AG08396 (cell line): ENCODE data around the gene ZFPM1.

Experiments
- DNase-seq: peaks from one replicate; pipeline ENCODE4 v3.0.0; 2012; ENCODE audit warnings: low spot score, mixed read lengths

ZFPM1 gene

GRCh38 chr16:88451586-88452481, 1.2 kb upstream of the ZFPM1 start:
- DNase-seq: no peak

DNA sequence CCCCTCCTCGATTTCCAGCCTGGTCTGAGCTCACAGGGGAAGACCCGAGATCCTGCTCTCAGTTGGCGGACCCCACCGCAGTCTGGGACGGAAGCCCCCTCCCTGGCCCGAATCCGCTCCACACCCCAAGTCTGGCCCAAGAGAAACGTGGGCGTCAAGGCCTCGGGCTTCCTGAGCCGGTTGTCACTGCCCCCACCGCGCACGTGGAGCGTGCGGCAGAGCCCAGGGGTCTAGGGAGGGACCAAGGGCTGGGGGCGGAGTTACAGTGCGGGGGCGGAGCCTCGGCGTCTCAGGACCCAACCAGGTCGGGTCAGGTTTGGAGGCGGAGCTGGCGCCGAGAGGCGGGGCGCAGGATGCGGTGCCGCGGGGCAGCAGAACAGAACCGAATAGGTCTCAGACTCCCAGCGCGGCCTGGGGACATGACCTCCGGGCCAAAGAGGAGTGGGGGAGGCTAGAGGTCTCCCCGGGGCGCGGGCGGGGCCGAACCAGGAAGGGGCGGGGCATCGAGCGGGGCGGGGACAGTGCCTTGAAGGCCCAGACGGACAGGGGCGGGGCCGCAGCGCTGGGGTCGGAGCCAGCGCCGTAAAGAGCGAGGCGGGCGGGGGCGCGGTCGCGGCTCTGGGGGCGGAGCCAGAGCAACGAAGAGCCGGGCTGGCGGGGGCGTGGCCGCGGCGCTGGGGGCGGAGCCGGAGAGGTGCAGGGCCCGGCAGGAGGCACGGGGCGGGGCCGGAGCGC, 431 bp upstream of the ZFPM1 start:
- peak; percentile 100 for DNase-seq

- DNase-seq: no peak
These were observed 787 bp downstream of the ZFPM1 start for GRCh38 chr16:88453611-88454522.

DNA sequence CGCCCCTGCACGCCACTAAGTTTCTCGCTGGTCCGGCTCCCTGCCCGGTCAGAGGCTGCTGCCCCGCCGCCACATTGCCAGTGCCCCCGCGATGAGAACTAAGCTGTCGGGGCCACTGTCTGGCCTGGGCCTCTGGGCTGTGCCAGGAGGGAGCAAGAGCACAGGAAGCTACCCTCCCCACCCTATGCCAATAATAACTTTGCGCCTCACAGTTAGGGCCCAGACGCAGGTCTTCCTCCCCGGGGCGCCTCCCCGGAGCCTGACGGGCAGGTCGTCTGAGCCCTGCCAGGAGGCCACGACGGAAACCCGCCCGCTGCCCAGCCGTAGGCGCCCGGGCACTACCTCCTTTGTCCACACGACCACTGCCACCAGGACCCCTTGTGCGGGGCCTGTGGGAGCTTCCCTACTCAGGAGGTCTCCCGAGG, 1.5 kb downstream of the ZFPM1 start:
- DNase-seq: no peak

- peak; percentile 75 for DNase-seq
These were observed 2.7 kb downstream of the ZFPM1 start for GRCh38 chr16:88455610-88456355.

- DNase-seq: no peak
These were observed 3.5 kb downstream of the ZFPM1 start for GRCh38 chr16:88456356-88457292.

- DNase-seq: no peak
These were observed 5.1 kb downstream of the ZFPM1 start for GRCh38 chr16:88458039-88458772.

GRCh38 chr16:88458773-88459235, 5.7 kb downstream of the ZFPM1 start:
- no peak for DNase-seq

DNA sequence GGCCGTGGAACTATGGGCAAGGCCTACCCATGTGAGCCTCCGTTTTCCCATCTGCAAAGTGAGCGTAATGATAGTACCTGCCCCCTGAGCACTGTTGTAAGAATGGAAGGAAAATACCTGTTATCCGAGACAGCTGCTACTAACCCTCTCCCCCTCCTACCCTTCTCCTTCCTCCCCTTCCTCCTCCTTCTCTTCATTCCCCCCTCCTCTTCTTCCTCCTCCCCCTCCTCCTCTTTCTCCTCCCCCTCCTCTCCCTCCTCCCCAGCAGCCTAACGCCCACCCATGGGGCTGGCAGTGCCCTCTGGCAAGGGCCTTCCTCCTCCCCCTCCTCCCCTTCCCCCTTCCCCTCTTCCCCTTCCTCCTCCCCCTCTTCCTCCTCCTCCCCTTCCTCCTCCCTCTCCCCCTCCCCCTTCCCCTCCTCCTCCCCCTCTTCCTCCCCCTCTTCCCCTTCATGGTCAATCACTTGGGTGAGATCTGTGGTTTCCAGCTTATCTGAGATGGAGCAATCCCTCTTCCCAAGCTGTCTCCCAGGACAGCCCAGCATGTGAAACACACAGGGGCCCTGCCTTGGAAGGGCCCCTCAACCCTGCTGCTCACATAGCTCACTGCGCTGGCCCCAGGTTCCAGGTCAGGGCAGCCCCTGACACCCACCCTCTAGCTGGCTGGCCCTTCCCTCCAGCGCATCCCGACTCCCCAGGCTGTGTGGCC, 6.4 kb downstream of the ZFPM1 start:
- DNase-seq: no peak

DNA sequence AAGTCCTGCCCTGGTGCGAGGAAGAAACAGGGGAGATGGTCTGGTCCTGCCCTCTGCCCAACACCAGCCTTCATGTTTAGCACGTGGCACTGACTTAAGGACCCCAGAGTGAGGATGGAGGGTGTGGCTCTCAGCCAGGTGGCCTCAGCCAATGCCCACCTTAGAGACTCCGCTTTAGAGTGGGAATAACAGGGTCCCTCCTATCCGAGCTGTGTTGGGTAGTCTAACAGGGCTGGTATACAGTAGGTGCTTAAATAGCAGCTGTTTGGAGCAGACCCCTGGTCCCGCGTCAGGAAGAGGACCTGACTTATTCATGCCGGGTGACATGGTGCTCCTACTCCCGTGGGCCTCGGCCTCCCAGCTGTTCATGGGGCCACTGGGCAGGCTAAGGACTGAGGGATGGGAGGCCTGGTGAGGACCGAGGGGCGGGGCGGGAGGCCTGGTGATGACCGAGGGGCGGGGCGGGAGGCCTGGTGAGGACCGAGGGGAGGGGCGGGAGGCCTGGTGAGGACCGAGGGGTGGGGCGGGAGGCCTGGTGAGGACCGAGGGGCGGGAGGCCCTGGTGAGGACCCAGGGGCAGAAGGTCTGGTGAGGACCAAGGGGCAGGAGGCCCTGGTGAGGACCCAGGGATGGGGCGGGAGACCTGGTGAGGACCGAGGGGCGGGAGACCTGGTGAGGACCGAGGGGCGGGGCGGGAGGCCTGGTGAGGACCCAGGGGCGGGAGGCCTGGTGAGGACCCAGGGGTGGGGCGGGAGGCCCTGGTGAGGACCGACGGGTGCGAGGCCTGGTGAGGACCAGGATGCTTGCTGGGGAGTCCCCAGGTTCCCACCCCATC, 7.6 kb downstream of the ZFPM1 start:
- DNase-seq: no peak

DNA sequence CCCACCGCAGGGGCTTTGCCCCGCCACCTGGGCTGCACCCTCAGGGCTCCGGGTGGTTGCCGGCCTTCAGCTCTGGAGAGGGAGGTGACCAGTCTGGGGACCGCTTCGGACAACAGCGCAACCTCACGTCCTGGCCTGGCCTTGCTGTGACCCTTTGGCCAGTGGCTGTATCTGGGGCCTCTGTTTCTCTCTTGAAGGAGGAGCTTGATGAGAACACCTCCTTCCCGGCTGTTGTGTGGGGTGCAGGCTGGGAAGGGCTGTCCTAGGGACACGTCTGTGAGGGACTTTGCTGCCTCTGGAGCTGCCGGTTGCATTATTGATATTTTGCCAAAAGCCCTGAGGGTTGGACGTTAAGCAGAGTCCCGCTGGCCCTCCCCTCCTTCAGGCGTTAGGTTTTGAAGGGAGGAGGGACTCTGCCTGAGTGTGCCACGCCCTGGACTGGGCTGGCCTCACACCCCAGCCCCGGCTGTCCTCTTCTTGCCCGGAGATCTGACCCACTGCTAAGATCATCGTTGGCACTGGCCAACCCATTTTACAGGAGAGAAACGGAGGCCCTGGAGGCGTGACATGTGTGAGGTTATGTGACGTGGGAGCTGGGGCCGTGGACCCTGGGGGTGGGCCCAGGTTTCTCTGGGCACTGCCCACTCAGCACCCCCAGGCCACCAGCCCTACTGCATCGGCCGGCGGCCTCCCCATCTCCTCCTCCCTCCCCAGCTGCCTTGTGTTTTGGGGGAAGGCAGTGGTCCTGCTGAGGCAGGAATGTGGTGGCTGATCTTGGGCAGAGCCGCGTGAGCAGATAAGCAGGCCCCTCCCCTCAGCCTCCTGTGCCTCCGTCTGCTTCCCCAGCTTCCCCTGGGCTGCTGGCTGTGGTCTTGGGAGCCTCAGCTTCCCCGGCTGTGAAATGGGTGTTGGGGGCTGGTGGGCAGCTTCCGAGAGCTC, 8.5 kb downstream of the ZFPM1 start:
- no peak for DNase-seq

DNA sequence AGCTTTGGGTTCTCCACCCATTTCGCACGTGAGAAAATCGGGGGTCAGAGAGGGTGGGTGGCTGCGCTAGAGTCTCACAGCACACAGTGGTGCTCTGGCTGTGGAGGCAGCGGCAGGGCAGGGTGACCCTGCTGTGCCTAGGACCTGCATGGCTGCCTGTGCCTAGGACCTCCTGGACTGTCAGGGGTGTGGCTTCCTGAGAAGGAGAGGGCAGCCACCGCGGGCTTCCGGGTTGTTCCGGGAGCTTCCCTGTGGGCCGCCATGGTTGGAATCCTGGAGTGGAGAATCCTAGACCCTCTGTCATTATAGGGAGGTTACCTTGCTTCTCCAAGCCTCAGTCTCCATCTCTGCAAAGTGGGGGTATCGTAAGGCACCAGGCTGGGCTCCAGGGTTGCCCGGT, 9.3 kb downstream of the ZFPM1 start:
- no peak for DNase-seq

- DNase-seq: no peak
These were observed 10.3 kb downstream of the ZFPM1 start for GRCh38 chr16:88463411-88463810.

GRCh38 chr16:88464447-88465318, 11.6 kb downstream of the ZFPM1 start:
- DNase-seq: no peak

DNA sequence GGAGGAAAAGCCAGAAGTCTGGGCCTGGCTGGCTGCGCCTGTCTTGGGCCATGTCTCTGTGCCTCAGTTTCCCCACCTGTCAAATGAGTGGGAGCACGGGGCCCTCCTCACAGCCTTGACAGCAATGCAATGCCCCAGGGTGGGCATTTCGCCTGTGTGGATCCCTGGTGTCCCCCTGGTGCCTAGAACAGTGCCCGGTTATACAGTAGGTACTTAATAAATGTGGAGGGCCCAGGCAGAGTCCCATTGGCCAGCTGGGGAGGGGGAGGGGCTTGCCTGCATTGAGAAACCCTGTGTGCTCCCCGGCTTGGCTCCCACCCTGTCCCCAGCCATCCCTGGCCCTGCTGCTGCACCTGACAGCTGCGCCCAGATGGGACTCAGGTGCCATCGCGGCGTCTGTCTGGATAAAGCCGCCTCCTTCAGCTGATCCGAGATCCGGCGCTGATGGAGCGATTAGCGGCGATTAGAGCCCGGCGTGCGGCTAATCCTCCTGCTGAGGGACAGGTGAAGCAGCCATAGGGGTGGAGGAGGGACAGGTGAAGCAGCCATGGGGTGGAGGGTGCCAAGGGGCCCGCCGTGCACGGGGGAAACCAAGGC, 12.4 kb downstream of the ZFPM1 start:
- no peak for DNase-seq
